ENCODE results near the gene HOXC6.
A peak's percentile ranks its signal among the peaks of the same experiment; 100 is the strongest.
"Not testable (repeated sequence)": the region's sequence is repeated elsewhere in the genome, so short reads cannot be mapped to it uniquely, and the experiment has no call there.

Gene HOXC6

GRCh38 chr12:54075974-54076373 lies 47.7 kb downstream of the HOXC6 start (continued):
- no peak for TF ChIP-seq ZNF660 (tag by site-specific recombination; IDR thresholded peaks at IDR 0.05)
- no peak for TF ChIP-seq YY1 (tag by site-specific recombination; IDR thresholded peaks at IDR 0.05)
- TF ChIP-seq ZNF132 (tag by site-specific recombination; IDR thresholded peaks at IDR 0.05; ENCODE audit: borderline replicate concordance) = no peak
- TF ChIP-seq ZNF571 (tag by site-specific recombination; IDR thresholded peaks at IDR 0.05) = no peak
- no peak for TF ChIP-seq ZNF23 (tag by site-specific recombination; IDR thresholded peaks at IDR 0.05; ENCODE audit: borderline replicate concordance)

GRCh38 chr12:54077843-54078242 lies 49.6 kb downstream of the HOXC6 start:
- POLR2A ChIA-PET; H3K36me3 ChIP-seq (ENCODE audit: control insufficient read depth in 2 of 2, insufficient read depth in 1 of 2, low read length in 2 of 2); H3K4me3 ChIP-seq (ENCODE audit: low read depth, low read length); H3K27ac ChIP-seq (ENCODE audit: extremely low read depth, low read depth, low read length); CTCF ChIA-PET; H3K9me3 ChIP-seq (ENCODE audit: control insufficient read depth, insufficient read depth, low read depth, low read length): not testable (repeated sequence)
- TF ChIP-seq PRDM1 (tag by site-specific recombination; IDR thresholded peaks at IDR 0.05) = peak; percentile 50; the same call in 1 of the 2 replicates
- peaks cover 11% of the 10 kb centered on the region for H3K4me1 ChIP-seq (ENCODE audit: control insufficient read depth, insufficient read depth, low read length)

GRCh38 chr12:54079115-54079514 lies 50.9 kb downstream of the HOXC6 start:
- CTCF ChIA-PET; H3K36me3 ChIP-seq (ENCODE audit: control insufficient read depth in 2 of 2, insufficient read depth in 1 of 2, low read length in 2 of 2); H3K27ac ChIP-seq (ENCODE audit: extremely low read depth, low read depth, low read length); POLR2A ChIA-PET; H3K9me3 ChIP-seq (ENCODE audit: control insufficient read depth, insufficient read depth, low read depth, low read length); H3K4me3 ChIP-seq (ENCODE audit: low read depth, low read length): not testable (repeated sequence)
- peaks cover 14% of the 10 kb centered on the region for H3K4me1 ChIP-seq (ENCODE audit: control insufficient read depth, insufficient read depth, low read length)
